Upper lobe of right lung (tissue), 1 donor: ENCODE measurements around the gene DLAT. TPM values are rescaled to one million over a fixed set of nuclear protein-coding genes. Genes with fewer than 3 reads are reported as not detected.

Source experiments
- ATAC-seq: fragments of 200-7000 bp; cut with Tn5 transposase; one replicate; pipeline ENCODE4 v1.9.1; 2020; ENCODE audit warnings: mild to moderate bottlenecking, moderate library complexity
- DNase-seq: peaks from one replicate; pipeline ENCODE4 v3.0.0-alpha.2; 2020
- H3K27ac ChIP-seq: fragments of 200-600 bp; one replicate; pipeline ENCODE4 v1.8.0; 2022
- H3K27me3 ChIP-seq: fragments of 200-600 bp; one replicate; pipeline ENCODE4 v1.8.0; 2022; ENCODE audit warnings: mild to moderate bottlenecking
- H3K36me3 ChIP-seq: fragments of 200-600 bp; one replicate; pipeline ENCODE4 v1.8.0; 2022
- H3K4me1 ChIP-seq: fragments of 200-600 bp; one replicate; pipeline ENCODE4 v1.8.0; 2022
- H3K4me3 ChIP-seq: fragments of 200-600 bp; one replicate; pipeline ENCODE4 v1.8.0; 2022; ENCODE audit warnings: mild to moderate bottlenecking
- H3K9me3 ChIP-seq: fragments of 200-600 bp; one replicate; pipeline ENCODE4 v1.8.0; 2022
- intact Hi-C: fragments of 100-400 bp; cut with DNase I; formaldehyde crosslinking; loops from one replicate; pipeline ENCODE4 v1.11.0; 2022
- total RNA-seq: library from RNA; stranded (reverse); fragmentation: NEBNext Ultra II Directional; extraction: Animal tissue kit (Norgen Biotek cat#: 25700); gene quantifications from one replicate; pipeline ENCODE4 v1.2.1, GENCODE V29; 2021
- TF ChIP-seq, protein P1 (sequence below): fragments of 200-600 bp; IDR thresholded peaks from one replicate; pipeline ENCODE4 v1.8.0; 2022; ENCODE audit warnings: antibody characterized with exemption
- donor health status: DM: no; HTN: yes; CAD: no; lungs with severe emphysema.

The DLAT gene
- total RNA-seq, 1 donor from 2014 or later, result 29.2 TPM

DNA sequence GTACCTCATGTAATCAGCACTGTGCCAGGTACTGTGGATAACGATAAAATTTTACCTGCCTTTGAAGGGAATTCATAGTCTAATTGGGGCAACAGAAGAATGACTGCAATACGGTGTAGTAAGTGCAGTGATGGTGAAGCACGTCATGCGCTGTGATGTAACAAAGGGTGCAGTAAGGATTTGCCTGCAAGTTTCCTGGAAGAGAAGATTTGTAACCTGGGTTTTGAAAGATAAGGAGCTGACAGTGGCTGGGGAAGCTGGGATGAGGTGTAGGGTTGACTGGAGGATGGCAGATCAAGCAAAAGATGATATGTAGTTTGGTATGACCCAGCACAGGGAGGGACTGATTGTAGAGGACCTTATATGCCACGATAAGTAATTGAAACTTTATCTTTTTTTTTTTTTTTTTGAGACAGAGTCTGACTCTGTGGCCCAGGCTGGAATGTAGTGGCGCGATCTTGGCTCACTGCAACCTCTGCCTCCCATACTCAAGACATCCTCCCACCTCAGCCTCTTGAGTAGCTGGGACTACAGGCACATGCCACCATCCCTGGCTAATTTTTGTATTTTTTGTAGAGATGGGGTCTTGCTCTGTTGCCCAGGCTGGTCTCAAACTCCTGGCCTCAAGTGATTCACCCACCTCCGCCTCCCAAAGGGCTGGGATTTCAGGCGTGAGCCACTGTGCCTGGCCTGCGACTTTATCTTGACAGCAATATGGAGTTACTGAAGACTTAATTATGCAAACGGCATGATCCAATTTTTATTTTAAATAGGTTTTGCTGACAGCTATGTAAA is 72.7 kb downstream of the DLAT start:
- Histone ChIP-seq H3K4me1 (no peaks in the 10 kb centered on the region), H3K27me3 (no peaks in the 10 kb centered on the region), H3K9me3 (no peaks in the 10 kb centered on the region), H3K36me3 (peaks cover 46% of the 10 kb centered on the region), H3K27ac (no peak overlapping the region), H3K4me3 (no peak overlapping the region)
- DNase-seq (no peak), ATAC-seq (no peak)
- TF ChIP-seq, protein P1, sequence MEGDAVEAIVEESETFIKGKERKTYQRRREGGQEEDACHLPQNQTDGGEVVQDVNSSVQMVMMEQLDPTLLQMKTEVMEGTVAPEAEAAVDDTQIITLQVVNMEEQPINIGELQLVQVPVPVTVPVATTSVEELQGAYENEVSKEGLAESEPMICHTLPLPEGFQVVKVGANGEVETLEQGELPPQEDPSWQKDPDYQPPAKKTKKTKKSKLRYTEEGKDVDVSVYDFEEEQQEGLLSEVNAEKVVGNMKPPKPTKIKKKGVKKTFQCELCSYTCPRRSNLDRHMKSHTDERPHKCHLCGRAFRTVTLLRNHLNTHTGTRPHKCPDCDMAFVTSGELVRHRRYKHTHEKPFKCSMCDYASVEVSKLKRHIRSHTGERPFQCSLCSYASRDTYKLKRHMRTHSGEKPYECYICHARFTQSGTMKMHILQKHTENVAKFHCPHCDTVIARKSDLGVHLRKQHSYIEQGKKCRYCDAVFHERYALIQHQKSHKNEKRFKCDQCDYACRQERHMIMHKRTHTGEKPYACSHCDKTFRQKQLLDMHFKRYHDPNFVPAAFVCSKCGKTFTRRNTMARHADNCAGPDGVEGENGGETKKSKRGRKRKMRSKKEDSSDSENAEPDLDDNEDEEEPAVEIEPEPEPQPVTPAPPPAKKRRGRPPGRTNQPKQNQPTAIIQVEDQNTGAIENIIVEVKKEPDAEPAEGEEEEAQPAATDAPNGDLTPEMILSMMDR, result no peak
- intact Hi-C loops, result no loop called here

DNA sequence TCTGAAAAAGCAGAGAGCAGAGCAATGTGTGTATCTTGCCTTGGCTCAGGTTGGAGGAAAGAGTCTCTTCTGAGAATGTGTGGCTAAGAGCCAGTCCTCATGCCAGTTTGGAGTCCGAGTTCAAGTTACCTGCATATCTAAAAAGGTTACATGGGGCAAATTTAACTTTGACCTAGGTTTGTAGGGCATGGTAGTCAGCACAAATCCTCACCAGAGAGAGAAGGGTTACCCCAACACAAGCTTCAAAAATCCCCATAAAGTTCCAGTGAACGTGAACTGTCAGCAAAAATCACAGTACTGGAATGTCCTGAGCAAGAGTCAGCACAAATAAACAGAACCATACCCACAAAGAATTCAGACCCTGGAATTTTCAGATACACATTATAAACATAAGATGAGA is 75.3 kb downstream of the DLAT start:
- Histone ChIP-seq H3K27ac (no peak overlapping the region), H3K27me3 (no peaks in the 10 kb centered on the region), H3K9me3 (no peaks in the 10 kb centered on the region), H3K36me3 (peaks cover 25% of the 10 kb centered on the region), H3K4me1 (no peaks in the 10 kb centered on the region), H3K4me3 (no peak overlapping the region)
- ATAC-seq (no peak), DNase-seq (no peak)
- intact Hi-C loops, result no loop called here
- TF ChIP-seq, protein P1, result no peak

DNA sequence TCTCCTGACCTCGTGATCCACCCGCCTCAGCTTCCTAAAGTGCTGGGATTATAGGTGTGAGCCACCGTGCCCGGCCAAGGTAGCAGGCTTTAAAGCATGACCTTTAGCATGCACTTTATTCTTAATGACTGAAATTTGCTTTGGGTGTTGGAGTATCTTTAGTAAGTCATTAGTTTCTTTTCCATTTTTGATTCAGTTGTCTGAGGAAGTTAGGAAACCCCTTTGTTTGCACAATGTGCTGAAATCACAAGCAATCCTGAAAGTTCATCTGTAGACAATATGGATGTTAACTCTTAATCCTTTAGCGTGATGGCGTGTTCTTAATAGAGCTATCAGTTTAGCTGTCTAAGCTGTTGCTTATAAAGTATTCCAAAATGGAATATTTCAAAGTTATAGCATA is 78.2 kb downstream of the DLAT start:
- ATAC-seq (no peak), DNase-seq (no peak)
- intact Hi-C loops, result no loop called here
- Histone ChIP-seq H3K9me3 (no peaks in the 10 kb centered on the region), H3K4me1 (no peaks in the 10 kb centered on the region), H3K4me3 (no peak overlapping the region), H3K27ac (no peak overlapping the region), H3K36me3 (no peaks in the 10 kb centered on the region), H3K27me3 (no peaks in the 10 kb centered on the region)
- TF ChIP-seq, protein P1, result no peak

DNA sequence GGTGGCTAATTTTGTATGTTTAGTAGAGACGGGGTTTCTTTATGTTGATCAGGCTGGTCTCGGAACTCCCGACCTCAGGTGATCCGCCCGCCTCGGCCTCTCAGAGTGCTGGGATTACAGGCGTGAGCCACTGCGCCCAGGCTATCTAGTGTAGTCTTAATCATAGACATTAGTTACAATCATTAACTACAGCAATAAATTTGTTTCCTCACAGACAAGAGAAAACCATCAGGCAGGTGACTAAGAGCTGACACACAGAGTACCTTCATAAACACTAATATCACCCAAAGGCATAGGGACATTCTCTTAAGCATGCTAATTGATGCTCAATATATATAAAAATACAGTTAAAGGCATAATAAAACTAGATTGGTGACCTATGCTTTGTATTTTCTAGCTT is 80.9 kb downstream of the DLAT start:
- intact Hi-C loops, result no loop called here

More for the DNA sequence above, 80.9 kb downstream of the DLAT start:
- TF ChIP-seq, protein P1, result no peak
- Histone ChIP-seq H3K9me3 (no peaks in the 10 kb centered on the region), H3K27me3 (no peaks in the 10 kb centered on the region), H3K36me3 (no peaks in the 10 kb centered on the region), H3K4me3 (no peak overlapping the region), H3K4me1 (no peaks in the 10 kb centered on the region), H3K27ac (no peak overlapping the region)
- ATAC-seq, result no peak
- no peak for DNase-seq

Other genes with a start within 250 kb of the DLAT start
- gene ALG9, start 153.8 kb upstream of the DLAT start, total RNA-seq, result 26.6 TPM
- gene FDXACB1, start 146.2 kb upstream of the DLAT start, total RNA-seq, result 1.9 TPM
- gene CFAP68, start 145.9 kb upstream of the DLAT start, total RNA-seq, result 20.0 TPM
- 113 TPM for gene CRYAB, start 113.6 kb upstream of the DLAT start, total RNA-seq
- 9.2 TPM for gene HSPB2, start 112.7 kb upstream of the DLAT start, total RNA-seq
- 9.8 TPM for gene C11orf52, start 106.5 kb upstream of the DLAT start, total RNA-seq
- gene DIXDC1, start 88.1 kb upstream of the DLAT start, total RNA-seq, result 15.2 TPM
- 1.3 TPM for gene PIH1D2, start 48.6 kb downstream of the DLAT start, total RNA-seq
- gene NKAPD1, start 48.9 kb downstream of the DLAT start, total RNA-seq, result 18.9 TPM
- 33.9 TPM for gene TIMM8B, start 61.3 kb downstream of the DLAT start, total RNA-seq
- gene SDHD, start 61.5 kb downstream of the DLAT start, total RNA-seq, result 90.1 TPM
- 49.9 TPM for gene IL18, start 138.7 kb downstream of the DLAT start, total RNA-seq
- not detected for gene TEX12, start 142.0 kb downstream of the DLAT start, total RNA-seq
- gene BCO2, start 150.1 kb downstream of the DLAT start, total RNA-seq, result 7.7 TPM
- 22.5 TPM for gene PTS, start 201.0 kb downstream of the DLAT start, total RNA-seq
- gene PLET1, start 235.5 kb downstream of the DLAT start, total RNA-seq, result not detected